ENCODE results near the gene ZNF169. TPM values are rescaled to one million over a fixed set of nuclear protein-coding genes. Genes with fewer than 3 reads are reported as not detected.
A peak's percentile ranks its signal among the peaks of the same experiment; 100 is the strongest.
"Not testable (repeated sequence)": the region's sequence is repeated elsewhere in the genome, so short reads cannot be mapped to it uniquely, and the experiment has no call there.

Gene ZNF169
- total RNA-seq, 2 experiments from 2014 or later: 6.4 to 6.7 TPM

DNA sequence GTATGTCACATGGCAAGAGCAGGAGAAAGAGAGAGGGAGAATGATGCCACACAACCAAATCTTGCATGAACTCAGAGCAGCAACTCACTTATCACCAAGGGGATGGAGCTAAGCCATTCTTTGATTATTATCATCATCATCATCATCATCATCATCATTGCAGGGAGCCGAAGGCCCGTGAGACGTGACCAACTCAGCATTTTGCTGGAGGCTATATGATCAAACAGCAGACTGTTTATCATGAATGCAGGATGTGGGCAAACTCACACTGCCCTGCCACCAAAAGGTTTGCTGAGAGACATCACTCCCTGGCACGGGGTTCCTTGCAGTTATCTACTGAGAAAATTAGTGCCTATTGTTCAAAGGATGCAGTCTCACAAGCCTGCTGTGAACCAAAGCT lies 8.6 kb upstream of the ZNF169 start:
- Mint-ChIP-seq H3K4me1 (peaks cover 13% of the 10 kb centered on the region), H3K36me3 (ENCODE audit: low read depth) (no peaks in the 10 kb centered on the region), H3K27me3 (no peaks in the 10 kb centered on the region), H3K4me3 (no peak overlapping the region), H3K9me3 (ENCODE audit: low read depth) (no peaks in the 10 kb centered on the region), H3K27ac (peak overlapping the region; percentile 9)
- intact Hi-C loops (cut with DNase I, micrococcal nuclease): no loop called here
- ChIA-PET CTCF (no interaction called here), POLR2A (no interaction called here)
- ATAC-seq: peak; percentile 51
- DNase-seq: peak; percentile 30

- Mint-ChIP-seq H3K36me3 (ENCODE audit: low read depth) (peaks cover 7% of the 10 kb centered on the region), H3K27me3 (peaks cover 6% of the 10 kb centered on the region), H3K4me3 (no peak overlapping the region), H3K27ac (no peak overlapping the region), H3K9me3 (ENCODE audit: low read depth) (no peaks in the 10 kb centered on the region), H3K4me1 (peaks cover 12% of the 10 kb centered on the region)
- ChIA-PET POLR2A (no interaction called here), CTCF (no interaction called here)
- intact Hi-C loops (cut with DNase I, micrococcal nuclease): loop anchor here in 1 of 2 experiments (5.0 kb wide), 1 partner anchor 689 kb away; no protein-coding TSS in a partner anchor
- DNase-seq (no peak), ATAC-seq (no peak)
These were observed 3.1 kb upstream of the ZNF169 start for GRCh38 chr9:94256007-94256406.

- H3K36me3 Mint-ChIP-seq (ENCODE audit: low read depth): peaks cover 49% of the 10 kb centered on the region
These were observed 6.7 kb downstream of the ZNF169 start for GRCh38 chr9:94265626-94266402.

DNA sequence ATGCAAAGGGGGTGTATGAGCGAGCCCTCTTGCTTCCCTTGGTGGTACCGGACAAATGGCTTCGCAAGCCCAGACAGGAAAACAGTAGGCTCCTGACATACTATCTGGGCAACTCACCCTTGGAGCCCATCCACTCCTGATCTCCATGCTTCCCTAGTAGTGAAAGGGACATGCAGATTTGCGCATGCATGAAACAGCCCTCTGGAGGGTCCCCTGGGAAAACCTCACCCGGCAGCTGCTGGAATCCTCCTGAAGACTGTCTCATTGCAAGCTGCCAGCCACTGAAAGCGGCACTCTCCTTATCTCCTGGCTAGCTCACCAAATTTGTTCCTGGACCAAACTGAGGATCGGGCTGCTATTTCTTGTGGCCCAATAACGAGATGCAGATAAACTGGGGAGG lies 10.2 kb downstream of the ZNF169 start:
- Mint-ChIP-seq H3K4me1 (peaks cover 12% of the 10 kb centered on the region), H3K27me3 (no peaks in the 10 kb centered on the region), H3K27ac (no peak overlapping the region), H3K9me3 (ENCODE audit: low read depth) (peaks cover 10% of the 10 kb centered on the region), H3K36me3 (ENCODE audit: low read depth) (peaks cover 37% of the 10 kb centered on the region), H3K4me3 (no peak overlapping the region)
- ATAC-seq (no peak), DNase-seq (no peak)
- POLR2A ChIA-PET: interaction anchor here (0.6 kb wide), 1 partner anchor 1205 kb away, joined by 5 read pairs; no protein-coding TSS in a partner anchor
- intact Hi-C loops (cut with DNase I, micrococcal nuclease): no loop called here
- CTCF ChIA-PET: interaction anchor here (0.7 kb wide), 1 partner anchor 188 kb away, joined by 3 read pairs; no protein-coding TSS in a partner anchor

More at GRCh38 chr9:94265626-94266402, 6.7 kb downstream of the ZNF169 start:
- intact Hi-C loops (cut with DNase I, micrococcal nuclease); POLR2A ChIA-PET; H3K4me3 Mint-ChIP-seq; ATAC-seq; DNase-seq; H3K27me3 Mint-ChIP-seq; H3K27ac Mint-ChIP-seq: not testable (repeated sequence)
- H3K4me1 Mint-ChIP-seq: peaks cover 20% of the 10 kb centered on the region
- CTCF ChIA-PET: interaction anchor here (0.6 kb wide), 1 partner anchor 699 kb away, joined by 3 read pairs; no protein-coding TSS in a partner anchor
- H3K9me3 Mint-ChIP-seq (ENCODE audit: low read depth): peaks cover 10% of the 10 kb centered on the region

DNA sequence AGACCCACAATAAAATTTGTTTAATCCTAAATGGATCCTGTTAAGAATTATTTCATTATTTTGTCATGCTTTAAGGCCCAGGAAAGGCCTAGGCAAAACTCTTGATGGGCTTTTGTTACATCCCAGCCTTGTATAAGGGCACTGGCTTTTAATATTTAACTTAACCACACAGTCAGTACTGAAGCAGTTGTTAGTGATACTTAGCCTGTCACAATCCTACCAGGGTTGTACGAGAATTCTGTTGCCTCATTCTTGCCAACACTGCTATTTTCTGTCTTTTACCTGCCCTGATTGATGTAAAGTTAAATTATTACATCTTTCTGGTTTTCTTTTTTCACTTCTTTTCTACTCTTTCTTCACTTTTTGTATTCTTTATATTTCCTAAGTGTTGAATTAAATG lies 10.9 kb downstream of the ZNF169 start:
- intact Hi-C loops (cut with DNase I, micrococcal nuclease): no loop called here
- Mint-ChIP-seq H3K4me1 (peaks cover 10% of the 10 kb centered on the region), H3K36me3 (ENCODE audit: low read depth) (peaks cover 31% of the 10 kb centered on the region), H3K27me3 (no peaks in the 10 kb centered on the region), H3K4me3 (no peak overlapping the region), H3K9me3 (ENCODE audit: low read depth) (peaks cover 10% of the 10 kb centered on the region), H3K27ac (no peak overlapping the region)
- CTCF ChIA-PET: no interaction called here
- ATAC-seq: no peak
- POLR2A ChIA-PET: no interaction called here
- DNase-seq: no peak

DNA sequence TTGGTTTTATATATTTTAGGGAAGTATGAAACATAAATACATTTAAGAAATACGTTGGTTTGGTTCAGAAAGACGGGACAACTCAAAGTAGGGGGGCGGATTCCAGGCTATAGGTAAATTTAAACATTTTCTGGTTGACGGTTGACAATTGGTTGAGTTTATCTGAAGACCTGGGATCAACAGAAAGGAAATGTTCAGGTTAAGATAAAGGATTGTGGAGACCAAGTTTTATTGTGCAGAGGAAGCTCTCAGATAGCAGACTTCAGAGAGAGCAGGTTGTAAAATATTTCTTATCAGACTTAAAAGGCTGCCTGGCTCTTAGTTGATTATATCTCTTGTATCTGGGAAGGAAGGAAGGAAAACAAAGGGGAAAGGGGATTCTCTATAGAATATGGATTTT lies 17.9 kb downstream of the ZNF169 start:
- POLR2A ChIA-PET; ATAC-seq; CTCF ChIA-PET; H3K27ac Mint-ChIP-seq; intact Hi-C loops (cut with DNase I, micrococcal nuclease); H3K4me3 Mint-ChIP-seq; DNase-seq; H3K27me3 Mint-ChIP-seq: not testable (repeated sequence)
- Mint-ChIP-seq H3K36me3 (ENCODE audit: low read depth) (peaks cover 54% of the 10 kb centered on the region), H3K4me1 (peaks cover 11% of the 10 kb centered on the region), H3K9me3 (ENCODE audit: low read depth) (peaks cover 13% of the 10 kb centered on the region)

GRCh38 chr9:94277885-94278536 lies 18.9 kb downstream of the ZNF169 start:
- intact Hi-C loops (cut with DNase I, micrococcal nuclease): no loop called here
- no peak for DNase-seq
- Mint-ChIP-seq H3K27me3 (no peaks in the 10 kb centered on the region), H3K4me1 (peaks cover 3% of the 10 kb centered on the region), H3K27ac (no peak overlapping the region), H3K36me3 (ENCODE audit: low read depth) (peaks cover 61% of the 10 kb centered on the region), H3K4me3 (no peak overlapping the region), H3K9me3 (ENCODE audit: low read depth) (peaks cover 13% of the 10 kb centered on the region)
- POLR2A ChIA-PET: no interaction called here
- CTCF ChIA-PET: no interaction called here
- ATAC-seq: no peak

DNA sequence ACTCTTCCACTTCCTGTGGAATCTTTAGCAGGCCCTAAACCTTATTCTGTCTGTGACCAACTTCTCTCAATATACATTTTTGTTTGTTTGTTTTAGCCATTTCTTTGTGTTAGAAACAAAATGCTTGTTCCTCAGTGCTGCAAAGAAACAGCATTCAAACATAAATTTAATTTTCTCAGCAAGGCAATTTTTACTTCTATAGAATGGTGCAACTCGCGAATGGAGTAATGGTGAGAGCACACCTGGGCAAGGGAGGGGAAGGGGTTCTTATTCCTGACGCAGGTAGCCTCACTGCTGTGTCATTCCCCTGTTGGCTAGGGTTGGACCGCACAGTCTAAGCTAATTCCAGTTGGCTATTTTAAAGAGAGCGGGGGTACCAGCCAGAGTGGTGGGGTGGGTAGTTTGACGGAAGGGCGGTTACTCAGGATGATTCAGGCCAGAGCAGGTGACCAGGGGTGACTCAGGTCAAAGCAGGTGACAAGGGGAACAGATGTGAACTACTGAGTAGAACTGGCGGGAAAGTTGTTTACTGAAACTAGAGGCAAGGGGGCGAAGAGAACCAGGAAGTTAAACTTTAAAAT lies 21.4 kb downstream of the ZNF169 start:
- POLR2A ChIA-PET: no interaction called here
- peaks cover 13% of the 10 kb centered on the region for H3K9me3 Mint-ChIP-seq (ENCODE audit: low read depth)
- no peaks in the 10 kb centered on the region for H3K27me3 Mint-ChIP-seq
- no peak overlapping the region for H3K4me3 Mint-ChIP-seq
- peaks cover 2% of the 10 kb centered on the region for H3K4me1 Mint-ChIP-seq
- DNase-seq (no peak), ATAC-seq (no peak)
- CTCF ChIA-PET: no interaction called here
- peaks cover 61% of the 10 kb centered on the region for H3K36me3 Mint-ChIP-seq (ENCODE audit: low read depth)
- intact Hi-C loops (cut with DNase I, micrococcal nuclease): no loop called here
- no peak overlapping the region for H3K27ac Mint-ChIP-seq

GRCh38 chr9:94281101-94281500 lies 22.0 kb downstream of the ZNF169 start:
- intact Hi-C loops (cut with DNase I, micrococcal nuclease): no loop called here
- no peak overlapping the region for H3K4me3 Mint-ChIP-seq
- H3K9me3 Mint-ChIP-seq (ENCODE audit: low read depth): peaks cover 13% of the 10 kb centered on the region
- no peak overlapping the region for H3K27ac Mint-ChIP-seq
- ATAC-seq (no peak), DNase-seq (no peak)
- H3K27me3 Mint-ChIP-seq: no peaks in the 10 kb centered on the region
- CTCF ChIA-PET: interaction anchor here (1.2 kb wide), 1 partner anchor 11 kb away, joined by 4 read pairs; no protein-coding TSS in a partner anchor
- peaks cover 62% of the 10 kb centered on the region for H3K36me3 Mint-ChIP-seq (ENCODE audit: low read depth)
- H3K4me1 Mint-ChIP-seq: peaks cover 2% of the 10 kb centered on the region
- POLR2A ChIA-PET: no interaction called here

DNA sequence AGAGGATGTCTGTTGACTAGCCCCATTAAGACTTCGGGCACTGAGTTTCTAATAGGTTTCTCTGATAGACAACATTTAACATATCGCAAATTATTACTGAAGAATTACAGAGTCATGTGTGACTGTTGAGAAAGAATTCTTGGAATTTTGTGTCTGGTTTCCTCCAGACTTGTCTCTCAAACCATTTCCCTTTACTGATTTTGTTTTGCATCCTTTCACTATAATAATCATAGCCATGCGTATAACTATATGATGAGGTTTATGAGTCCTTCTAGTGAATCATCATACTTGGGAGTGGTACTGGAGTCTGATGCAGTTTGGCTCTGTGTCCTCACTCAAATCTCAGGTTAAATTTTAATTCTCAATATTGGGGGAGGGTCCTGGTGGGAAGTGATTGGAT lies 27.0 kb downstream of the ZNF169 start:
- H3K36me3 Mint-ChIP-seq (ENCODE audit: low read depth): peaks cover 55% of the 10 kb centered on the region
- H3K4me3 Mint-ChIP-seq: no peak overlapping the region
- no peak overlapping the region for H3K27ac Mint-ChIP-seq
- no peaks in the 10 kb centered on the region for H3K4me1 Mint-ChIP-seq
- H3K9me3 Mint-ChIP-seq (ENCODE audit: low read depth): no peaks in the 10 kb centered on the region
- DNase-seq (no peak), ATAC-seq (no peak)
- no peaks in the 10 kb centered on the region for H3K27me3 Mint-ChIP-seq
- intact Hi-C loops (cut with DNase I, micrococcal nuclease): no loop called here
- ChIA-PET CTCF (no interaction called here), POLR2A (no interaction called here)

GRCh38 chr9:94287877-94288513 lies 28.9 kb downstream of the ZNF169 start:
- H3K9me3 Mint-ChIP-seq (ENCODE audit: low read depth): no peaks in the 10 kb centered on the region
- ChIA-PET CTCF (no interaction called here), POLR2A (no interaction called here)
- H3K4me3 Mint-ChIP-seq: no peak overlapping the region
- intact Hi-C loops (cut with DNase I, micrococcal nuclease): no loop called here
- DNase-seq (no peak), ATAC-seq (no peak)
- no peak overlapping the region for H3K27ac Mint-ChIP-seq
- no peaks in the 10 kb centered on the region for H3K4me1 Mint-ChIP-seq
- peaks cover 56% of the 10 kb centered on the region for H3K36me3 Mint-ChIP-seq (ENCODE audit: low read depth)
- no peaks in the 10 kb centered on the region for H3K27me3 Mint-ChIP-seq

Measured in activated CD4-positive, alpha-beta T cell treated with anti-CD3 and anti-CD28 coated beads for 36 hours (primary cell).